Measurements from ENCODE around the gene EMILIN3.

- no peak for TF ChIP-seq POLR2A (IDR thresholded peaks at IDR 0.05)
- TF ChIP-seq CTCF (IDR thresholded peaks at IDR 0.05), result no peak
- TF ChIP-seq POLR2AphosphoS5 (IDR thresholded peaks at IDR 0.05), result no peak
Observed at GRCh38 chr20:41375846-41376245, 9.2 kb upstream of the EMILIN3 start.

Measured in sigmoid colon (tissue), 4 donors.